ENCODE results near the gene DNALI1.

The DNALI1 gene

GRCh38 chr1:37564892-37565291 is 8.2 kb downstream of the DNALI1 start (continued):
- TF ChIP-seq ZNF280C (tag by site-specific recombination; IDR thresholded peaks at IDR 0.05): no peak
- TF ChIP-seq BCL6B (tag by site-specific recombination; IDR thresholded peaks at IDR 0.05): 0 out of 2 replicates have a peak, but pooled peaks have one; percentile 20
- TF ChIP-seq ZNF707 (tag by site-specific recombination; IDR thresholded peaks at IDR 0.05): no peak
- no peak for TF ChIP-seq ZNF433 (tag by site-specific recombination; IDR thresholded peaks at IDR 0.05; ENCODE audit: low read depth)
- TF ChIP-seq ZNF24 (tag by site-specific recombination; IDR thresholded peaks at IDR 0.05): no peak
- no peak for TF ChIP-seq SETDB1 (IDR thresholded peaks at IDR 0.05; ENCODE audit: insufficient read length, low read length)
- TF ChIP-seq ZNF580 (tag by site-specific recombination; IDR thresholded peaks at IDR 0.05): no peak
- no peak for TF ChIP-seq ZNF658 (tag by site-specific recombination; IDR thresholded peaks at IDR 0.05)

- TF ChIP-seq ZNF148 (tag by site-specific recombination; IDR thresholded peaks at IDR 0.05; ENCODE audit: borderline replicate concordance) (no peak), ZNF114 (tag by site-specific recombination; IDR thresholded peaks at IDR 0.05) (no peak), ZNF426 (tag by site-specific recombination; IDR thresholded peaks at IDR 0.05) (no peak), ZNF274 (IDR thresholded peaks at IDR 0.05; ENCODE audit: low read length) (no peak), ZNF274 (tag by site-specific recombination; IDR thresholded peaks at IDR 0.05; ENCODE audit: borderline replicate concordance) (no peak), ZBTB10 (tag by site-specific recombination; IDR thresholded peaks at IDR 0.05) (no peak), ZNF658 (tag by site-specific recombination; IDR thresholded peaks at IDR 0.05) (no peak), SETDB1 (IDR thresholded peaks at IDR 0.05; ENCODE audit: insufficient read length, low read length) (no peak), HIC1 (tag by site-specific recombination; IDR thresholded peaks at IDR 0.05) (no peak), ZNF132 (tag by site-specific recombination; IDR thresholded peaks at IDR 0.05; ENCODE audit: borderline replicate concordance) (no peak), ZFP69B (tag by site-specific recombination; IDR thresholded peaks at IDR 0.05) (no peak)
- Histone ChIP-seq H3K4me3 (ENCODE audit: low read depth, low read length) (no peak overlapping the region), H3K27ac (ENCODE audit: extremely low read depth, low read depth, low read length) (no peak overlapping the region), H3K36me3 (ENCODE audit: control insufficient read depth in 2 of 2, insufficient read depth in 1 of 2, low read length in 2 of 2) (peaks cover 23 to 88% of the 10 kb centered on the region in 2 experiments), H3K9me3 (ENCODE audit: control insufficient read depth, insufficient read depth, low read depth, low read length) (no peaks in the 10 kb centered on the region), H3K4me1 (ENCODE audit: control insufficient read depth, insufficient read depth, low read length) (no peaks in the 10 kb centered on the region)
- ChIA-PET CTCF (interaction anchor here (0.6 kb wide), 1 partner anchor 113 kb away, joined by 3 read pairs; no protein-coding TSS in a partner anchor), POLR2A (no interaction called here)
These were observed 10.3 kb downstream of the DNALI1 start for GRCh38 chr1:37567023-37567422.

All from HEK293 (cell line).